ENCODE data around the gene AMY1A. TPM values are rescaled to one million over a fixed set of nuclear protein-coding genes. Genes with fewer than 3 reads are reported as not detected.
"Not testable (repeated sequence)": the region's sequence is repeated elsewhere in the genome, so short reads cannot be mapped to it uniquely, and the experiment has no call there.

The AMY1A gene
- total RNA-seq (2021; ENCODE audit: unreplicated experiment) (not detected), Bru-seq, nascent RNA (not detected), BruChase-seq, experiment 1, labeled RNA remaining after a 2-hour chase (not detected), BruChase-seq, experiment 2, labeled RNA remaining after a 6-hour chase (not detected)
- polyA plus RNA-seq (2012; ENCODE audit: insufficient read length): not detected
- long read RNA-seq: 0 reads

DNA sequence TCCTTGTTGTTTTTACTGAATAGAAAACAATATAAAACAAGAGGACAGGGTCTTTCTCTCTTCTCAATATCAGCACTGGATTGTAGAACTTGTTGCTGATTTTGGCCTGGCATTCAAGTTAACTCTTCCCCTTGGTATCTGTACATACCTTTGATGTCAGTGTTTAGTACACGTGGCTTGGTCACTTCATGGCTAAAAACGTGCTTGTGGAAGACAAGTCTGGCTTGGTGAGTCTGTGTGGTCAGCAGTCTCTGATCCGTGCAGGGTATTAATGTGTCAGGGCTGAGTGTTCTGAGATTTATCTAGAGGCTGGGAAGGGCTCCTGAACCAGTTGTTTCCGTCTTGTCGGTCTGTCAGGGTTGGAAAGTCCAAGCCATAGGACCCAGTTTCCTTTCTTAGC lies at the start of gene AMY1A:
TSS of gene AMY1A (plus strand) at position 301 of the 400 bp plus-strand sequence. CDS start 571 bp downstream, outside the sequence.
- H3K4me3 ChIP-seq (ENCODE audit: low read depth in 2 of 2, low read length in 2 of 2); H3K9me3 ChIP-seq (ENCODE audit: control insufficient read depth, insufficient read depth, low read depth, low read length); DNase-seq (ENCODE audit: low read depth, low spot score); CTCF ChIA-PET; ATAC-seq; H3K27me3 ChIP-seq (ENCODE audit: control insufficient read depth, insufficient read depth, low read length); H3K4me1 ChIP-seq (ENCODE audit: control insufficient read depth, insufficient read depth, low read length); intact Hi-C loops (cut with micrococcal nuclease; ENCODE audit: unreplicated experiment); H3K27ac ChIP-seq (ENCODE audit: low read length); BruUV-seq (replicated peaks); H3K36me3 ChIP-seq (ENCODE audit: control insufficient read depth, insufficient read depth, low read length); POLR2A ChIA-PET; in situ Hi-C loops (cut with HindIII; ENCODE audit: low pct_unique_long_range_greater_than_20kb, low sequenced_read_pairs): not testable (repeated sequence)

DNA sequence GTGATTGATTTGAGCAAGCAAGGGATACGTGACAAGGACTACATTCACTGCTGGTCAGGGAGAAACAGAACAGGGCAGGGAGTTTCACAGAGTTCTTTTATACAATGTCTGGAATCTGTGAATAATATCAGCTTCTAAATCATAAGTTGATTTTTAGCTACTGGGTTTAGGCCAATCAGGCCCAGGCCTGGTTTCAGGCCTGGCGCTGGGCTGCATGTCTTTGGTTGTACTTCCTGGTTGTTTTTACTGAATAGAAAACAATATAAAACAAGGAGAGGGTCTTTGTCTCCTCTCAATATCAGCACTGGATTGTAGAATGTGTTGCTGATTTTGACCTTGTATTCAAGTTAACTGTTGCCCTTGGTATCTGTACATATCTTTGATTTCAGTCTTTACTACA lies 39.2 kb upstream of the AMY1A start:
- CTCF ChIA-PET: no interaction called here
- intact Hi-C loops (cut with micrococcal nuclease; ENCODE audit: unreplicated experiment): no loop called here

DNA sequence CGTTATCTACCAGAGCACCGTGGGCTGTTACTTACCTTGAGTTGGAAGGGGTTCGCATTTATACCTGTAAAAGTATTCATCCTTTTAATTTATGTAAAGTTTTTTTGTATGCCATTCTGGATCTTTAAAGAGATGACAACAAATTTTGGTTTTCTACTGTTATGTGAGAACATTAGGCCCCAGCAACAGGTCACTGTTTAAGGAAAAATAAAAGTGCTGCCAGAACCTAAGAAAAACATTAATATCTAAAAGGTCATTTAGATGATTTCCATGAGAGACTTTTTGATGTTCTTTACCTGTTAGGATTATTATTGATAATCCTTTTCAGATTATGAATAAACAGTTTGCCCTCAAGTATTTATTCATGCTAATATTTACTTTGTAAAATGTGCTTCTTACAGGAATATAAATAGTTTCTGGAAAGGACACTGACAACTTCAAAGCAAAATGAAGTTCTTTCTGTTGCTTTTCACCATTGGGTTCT lies 38.5 kb upstream of the AMY1A start, which contains the start of gene AMY2A:
TSS of gene AMY2A (plus strand) at position 434 of the 484 bp plus-strand sequence. CDS start at position 448, 14 bp downstream.
- ATAC-seq; H3K9me3 ChIP-seq (ENCODE audit: control insufficient read depth, insufficient read depth, low read depth, low read length); POLR2A ChIA-PET; H3K27me3 ChIP-seq (ENCODE audit: control insufficient read depth, insufficient read depth, low read length); DNase-seq (ENCODE audit: low read depth, low spot score); H3K4me3 ChIP-seq (ENCODE audit: low read depth in 2 of 2, low read length in 2 of 2); BruUV-seq (replicated peaks); H3K4me1 ChIP-seq (ENCODE audit: control insufficient read depth, insufficient read depth, low read length); in situ Hi-C loops (cut with HindIII; ENCODE audit: low pct_unique_long_range_greater_than_20kb, low sequenced_read_pairs); H3K27ac ChIP-seq (ENCODE audit: low read length); intact Hi-C loops (cut with micrococcal nuclease; ENCODE audit: unreplicated experiment); CTCF ChIA-PET; H3K36me3 ChIP-seq (ENCODE audit: control insufficient read depth, insufficient read depth, low read length): not testable (repeated sequence)

More for the DNA sequence above, 39.2 kb upstream of the AMY1A start:
- POLR2A ChIA-PET: no interaction called here
- H3K27ac ChIP-seq (ENCODE audit: low read length): no peak overlapping the region
- H3K36me3 ChIP-seq (ENCODE audit: control insufficient read depth, insufficient read depth, low read length): no peaks in the 10 kb centered on the region
- H3K27me3 ChIP-seq (ENCODE audit: control insufficient read depth, insufficient read depth, low read length): no peaks in the 10 kb centered on the region
- no peaks in the 10 kb centered on the region for H3K4me1 ChIP-seq (ENCODE audit: control insufficient read depth, insufficient read depth, low read length)
- H3K4me3 ChIP-seq (ENCODE audit: low read depth in 2 of 2, low read length in 2 of 2): no peak overlapping the region
- in situ Hi-C loops (cut with HindIII; ENCODE audit: low pct_unique_long_range_greater_than_20kb, low sequenced_read_pairs): no loop called here
- BruUV-seq (replicated peaks): no TSS peak
- ATAC-seq (no peak), DNase-seq (ENCODE audit: low read depth, low spot score) (no peak)
- no peaks in the 10 kb centered on the region for H3K9me3 ChIP-seq (ENCODE audit: control insufficient read depth, insufficient read depth, low read depth, low read length)
- no peak for TF ChIP-seq POLR2AphosphoS5 (IDR thresholded peaks at IDR 0.05; ENCODE audit: low read depth, low read length)

DNA sequence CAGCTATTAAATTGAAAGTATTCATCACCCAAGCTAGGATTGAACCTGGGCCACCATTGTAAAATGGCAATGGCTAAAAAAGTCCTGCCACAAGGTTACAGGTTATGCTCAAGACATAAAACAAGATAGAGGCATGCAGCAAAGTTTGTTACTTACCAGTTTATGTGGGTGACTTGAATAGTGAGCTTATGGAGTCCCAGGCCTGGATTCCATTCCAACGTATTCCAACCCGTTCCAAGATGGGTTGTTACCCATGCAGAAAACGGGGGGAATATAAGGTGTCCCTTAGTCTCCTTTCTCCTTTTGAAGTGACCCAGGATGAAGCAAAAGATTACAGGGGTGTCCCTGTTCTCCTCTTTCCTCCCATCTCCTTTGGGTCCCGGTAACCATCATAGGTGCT lies 28.1 kb upstream of the AMY1A start:
- ATAC-seq; CTCF ChIA-PET; H3K36me3 ChIP-seq (ENCODE audit: control insufficient read depth, insufficient read depth, low read length); BruUV-seq (replicated peaks); in situ Hi-C loops (cut with HindIII; ENCODE audit: low pct_unique_long_range_greater_than_20kb, low sequenced_read_pairs); H3K4me1 ChIP-seq (ENCODE audit: control insufficient read depth, insufficient read depth, low read length); H3K27me3 ChIP-seq (ENCODE audit: control insufficient read depth, insufficient read depth, low read length); intact Hi-C loops (cut with micrococcal nuclease; ENCODE audit: unreplicated experiment); H3K4me3 ChIP-seq (ENCODE audit: low read depth in 2 of 2, low read length in 2 of 2); POLR2A ChIA-PET; H3K9me3 ChIP-seq (ENCODE audit: control insufficient read depth, insufficient read depth, low read depth, low read length); DNase-seq (ENCODE audit: low read depth, low spot score); H3K27ac ChIP-seq (ENCODE audit: low read length): not testable (repeated sequence)

DNA sequence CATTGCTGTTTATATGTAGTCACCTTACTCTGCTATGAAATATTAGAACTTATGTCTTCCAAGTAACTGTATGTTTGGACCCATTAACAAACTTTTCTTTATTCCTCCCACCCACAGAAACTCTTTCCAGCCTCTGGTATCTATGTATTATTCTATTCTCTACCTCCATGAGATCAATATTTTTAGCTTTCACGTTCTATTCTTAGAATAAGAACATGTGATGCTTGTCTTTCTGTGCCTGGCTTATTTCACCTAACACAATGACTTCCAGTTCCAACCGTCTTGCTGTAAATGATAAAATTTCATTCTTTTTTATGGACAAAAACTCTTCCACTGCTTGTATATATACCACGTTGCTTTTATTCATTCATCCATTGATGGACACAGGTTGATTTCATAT lies 14.4 kb upstream of the AMY1A start:
- H3K27ac ChIP-seq (ENCODE audit: low read length); DNase-seq (ENCODE audit: low read depth, low spot score); intact Hi-C loops (cut with micrococcal nuclease; ENCODE audit: unreplicated experiment); H3K4me1 ChIP-seq (ENCODE audit: control insufficient read depth, insufficient read depth, low read length); POLR2A ChIA-PET; H3K27me3 ChIP-seq (ENCODE audit: control insufficient read depth, insufficient read depth, low read length); BruUV-seq (replicated peaks); in situ Hi-C loops (cut with HindIII; ENCODE audit: low pct_unique_long_range_greater_than_20kb, low sequenced_read_pairs); H3K9me3 ChIP-seq (ENCODE audit: control insufficient read depth, insufficient read depth, low read depth, low read length); ATAC-seq; H3K4me3 ChIP-seq (ENCODE audit: low read depth in 2 of 2, low read length in 2 of 2); H3K36me3 ChIP-seq (ENCODE audit: control insufficient read depth, insufficient read depth, low read length); CTCF ChIA-PET: not testable (repeated sequence)

DNA sequence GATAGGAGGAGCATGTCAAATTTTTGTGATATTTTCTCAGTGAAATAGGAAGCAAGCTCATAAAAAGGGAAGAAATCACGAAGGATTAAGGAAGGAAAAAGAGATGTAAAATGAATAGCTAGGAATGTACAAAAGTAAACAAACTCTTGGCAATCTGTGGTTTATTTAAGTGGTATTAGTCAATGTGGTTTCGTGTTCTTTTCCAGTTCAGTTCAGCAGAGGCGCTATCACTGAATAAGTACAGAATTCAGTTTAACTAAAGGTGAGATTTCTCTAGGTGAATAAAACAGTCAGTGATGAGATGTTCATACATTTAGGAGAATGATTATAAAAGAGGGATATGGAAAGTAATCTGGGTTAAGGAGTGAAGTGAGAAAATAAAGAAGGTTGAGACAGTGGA lies 11.7 kb upstream of the AMY1A start:
- H3K4me1 ChIP-seq (ENCODE audit: control insufficient read depth, insufficient read depth, low read length); ATAC-seq; H3K27ac ChIP-seq (ENCODE audit: low read length); BruUV-seq (replicated peaks); H3K4me3 ChIP-seq (ENCODE audit: low read depth in 2 of 2, low read length in 2 of 2); POLR2A ChIA-PET; DNase-seq (ENCODE audit: low read depth, low spot score); H3K36me3 ChIP-seq (ENCODE audit: control insufficient read depth, insufficient read depth, low read length); H3K27me3 ChIP-seq (ENCODE audit: control insufficient read depth, insufficient read depth, low read length); CTCF ChIA-PET; in situ Hi-C loops (cut with HindIII; ENCODE audit: low pct_unique_long_range_greater_than_20kb, low sequenced_read_pairs); H3K9me3 ChIP-seq (ENCODE audit: control insufficient read depth, insufficient read depth, low read depth, low read length); intact Hi-C loops (cut with micrococcal nuclease; ENCODE audit: unreplicated experiment): not testable (repeated sequence)

DNA sequence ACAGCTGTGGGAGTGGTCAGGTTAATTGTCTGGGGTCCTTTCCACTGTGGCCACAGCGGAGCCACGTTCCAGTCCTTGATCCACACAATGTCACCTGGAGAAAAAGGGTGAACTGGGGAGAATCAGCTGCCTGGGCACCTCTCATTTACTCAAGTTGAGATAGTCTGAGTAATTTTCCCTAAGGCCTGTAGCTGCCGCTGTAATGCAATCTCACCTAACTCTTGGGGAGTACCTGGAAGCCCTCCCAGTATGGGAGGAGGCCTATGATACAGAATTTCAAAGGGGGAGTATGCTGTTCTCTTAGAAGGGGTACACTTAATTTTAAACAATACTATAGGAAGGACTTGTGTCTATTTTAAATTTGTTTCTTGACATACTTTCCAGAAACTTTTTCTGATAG lies 5.3 kb upstream of the AMY1A start:
- H3K4me1 ChIP-seq (ENCODE audit: control insufficient read depth, insufficient read depth, low read length); H3K4me3 ChIP-seq (ENCODE audit: low read depth in 2 of 2, low read length in 2 of 2); H3K9me3 ChIP-seq (ENCODE audit: control insufficient read depth, insufficient read depth, low read depth, low read length); intact Hi-C loops (cut with micrococcal nuclease; ENCODE audit: unreplicated experiment); ATAC-seq; DNase-seq (ENCODE audit: low read depth, low spot score); BruUV-seq (replicated peaks); H3K36me3 ChIP-seq (ENCODE audit: control insufficient read depth, insufficient read depth, low read length); CTCF ChIA-PET; H3K27ac ChIP-seq (ENCODE audit: low read length); H3K27me3 ChIP-seq (ENCODE audit: control insufficient read depth, insufficient read depth, low read length); in situ Hi-C loops (cut with HindIII; ENCODE audit: low pct_unique_long_range_greater_than_20kb, low sequenced_read_pairs); POLR2A ChIA-PET: not testable (repeated sequence)
